Measurements from ENCODE around the gene BEX1. TPM values are rescaled to one million over a fixed set of nuclear protein-coding genes. Genes with fewer than 3 reads are reported as not detected.
A peak's percentile ranks its signal among the peaks of the same experiment; 100 is the strongest.
"Not testable (repeated sequence)": the region's sequence is repeated elsewhere in the genome, so short reads cannot be mapped to it uniquely, and the experiment has no call there.

BEX1 gene
- total RNA-seq, 1 donor from 2014 or later: 7.0 TPM

DNA sequence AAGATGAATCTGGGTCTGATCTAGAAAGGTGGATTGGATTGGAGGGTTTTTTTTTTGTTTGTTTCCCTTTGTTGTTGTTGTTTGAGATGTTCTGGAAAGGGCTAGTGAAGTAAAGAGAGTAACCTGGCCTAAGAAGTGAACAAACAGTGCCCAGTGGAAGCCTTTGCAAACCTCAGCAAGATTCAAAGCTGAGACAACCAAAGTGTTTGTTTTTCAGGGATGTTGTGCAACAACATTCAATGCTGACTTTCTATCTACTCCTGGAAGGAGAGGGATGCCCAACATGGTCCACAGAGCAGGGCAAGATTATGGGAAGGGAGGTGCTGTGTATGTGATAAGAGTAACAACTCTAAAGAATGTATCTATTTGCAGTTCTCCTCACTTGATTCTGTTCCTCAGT, 11.3 kb downstream of the BEX1 start:
- no peak for DNase-seq (ENCODE audit: low spot score)
- Mint-ChIP-seq H3K4me1 (ENCODE audit: low read depth) (no peaks in the 10 kb centered on the region), H3K36me3 (ENCODE audit: low read depth) (no peaks in the 10 kb centered on the region), H3K4me3 (ENCODE audit: unreplicated experiment) (no peak overlapping the region), H3K27me3 (ENCODE audit: low read depth) (peaks cover 11% of the 10 kb centered on the region), H3K27ac (ENCODE audit: unreplicated experiment) (no peak overlapping the region), H3K9me3 (ENCODE audit: low read depth) (peaks cover 5% of the 10 kb centered on the region)
- no peak for TF ChIP-seq CTCF (IDR thresholded peaks at IDR 0.05)

GRCh38 chrX:103051260-103051789, 12.6 kb downstream of the BEX1 start:
- H3K4me1 Mint-ChIP-seq (ENCODE audit: low read depth): no peaks in the 10 kb centered on the region
- H3K9me3 Mint-ChIP-seq (ENCODE audit: low read depth): peaks cover 14% of the 10 kb centered on the region
- no peaks in the 10 kb centered on the region for H3K36me3 Mint-ChIP-seq (ENCODE audit: low read depth)
- no peak for DNase-seq (ENCODE audit: low spot score)
- H3K27ac Mint-ChIP-seq (ENCODE audit: unreplicated experiment): no peak overlapping the region
- H3K27me3 Mint-ChIP-seq (ENCODE audit: low read depth): peaks cover 7% of the 10 kb centered on the region
- no peak for TF ChIP-seq CTCF (IDR thresholded peaks at IDR 0.05)
- no peak overlapping the region for H3K4me3 Mint-ChIP-seq (ENCODE audit: unreplicated experiment)

DNA sequence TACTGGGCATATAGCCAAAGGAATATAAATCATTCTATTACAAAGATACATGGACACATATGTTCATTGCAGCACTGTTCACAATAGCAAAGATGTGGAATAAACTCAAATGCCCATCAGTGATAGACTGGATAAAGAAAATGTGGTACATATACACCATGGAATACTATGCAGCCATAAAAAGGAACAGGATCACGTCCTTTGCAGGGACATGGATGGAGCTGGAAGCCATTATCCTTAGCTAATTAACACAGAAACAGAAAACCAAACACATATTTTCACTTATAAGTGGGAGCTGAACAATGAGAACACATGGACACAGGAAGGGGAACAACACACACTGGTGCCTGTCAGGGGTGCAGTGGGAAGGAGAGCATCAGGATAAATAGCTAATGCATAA, 30.6 kb downstream of the BEX1 start:
- H3K36me3 Mint-ChIP-seq (ENCODE audit: low read depth); DNase-seq (ENCODE audit: low spot score); H3K9me3 Mint-ChIP-seq (ENCODE audit: low read depth); H3K4me3 Mint-ChIP-seq (ENCODE audit: unreplicated experiment); H3K27me3 Mint-ChIP-seq (ENCODE audit: low read depth); H3K27ac Mint-ChIP-seq (ENCODE audit: unreplicated experiment); H3K4me1 Mint-ChIP-seq (ENCODE audit: low read depth): not testable (repeated sequence)

DNA sequence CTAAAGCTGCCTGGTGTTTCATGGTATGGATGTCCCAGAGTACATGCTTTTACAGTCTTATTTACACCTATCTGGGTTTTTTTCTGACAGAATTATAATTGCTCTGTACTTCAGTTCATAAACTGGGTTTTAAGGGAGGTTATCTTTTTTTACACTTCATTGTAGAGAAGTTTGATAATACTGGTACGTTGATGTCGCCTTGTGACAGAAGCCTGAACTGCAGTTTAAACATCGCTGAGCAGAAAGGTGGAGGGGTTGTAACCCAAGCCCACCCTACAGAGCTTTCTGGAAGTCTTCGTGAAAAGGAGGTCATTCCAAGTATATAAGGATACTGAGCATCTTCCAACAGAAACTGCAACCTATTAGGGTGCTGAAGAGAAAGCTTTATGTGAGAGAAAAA, 46.4 kb downstream of the BEX1 start:
- Mint-ChIP-seq H3K27ac (ENCODE audit: unreplicated experiment) (no peak overlapping the region), H3K36me3 (ENCODE audit: low read depth) (no peaks in the 10 kb centered on the region), H3K27me3 (ENCODE audit: low read depth) (peaks cover 2% of the 10 kb centered on the region), H3K9me3 (ENCODE audit: low read depth) (peaks cover 4% of the 10 kb centered on the region), H3K4me3 (ENCODE audit: unreplicated experiment) (no peak overlapping the region), H3K4me1 (ENCODE audit: low read depth) (no peaks in the 10 kb centered on the region)
- no peak for DNase-seq (ENCODE audit: low spot score)
- peak; percentile 53 for TF ChIP-seq CTCF (IDR thresholded peaks at IDR 0.05)

GRCh38 chrX:103012945-103013344, 51.0 kb downstream of the BEX1 start:
- TF ChIP-seq CTCF (IDR thresholded peaks at IDR 0.05): no peak
- H3K27ac Mint-ChIP-seq (ENCODE audit: unreplicated experiment): no peak overlapping the region
- no peaks in the 10 kb centered on the region for H3K36me3 Mint-ChIP-seq (ENCODE audit: low read depth)
- peaks cover 2% of the 10 kb centered on the region for H3K27me3 Mint-ChIP-seq (ENCODE audit: low read depth)
- H3K4me1 Mint-ChIP-seq (ENCODE audit: low read depth): no peaks in the 10 kb centered on the region
- H3K4me3 Mint-ChIP-seq (ENCODE audit: unreplicated experiment): no peak overlapping the region
- peaks cover 4% of the 10 kb centered on the region for H3K9me3 Mint-ChIP-seq (ENCODE audit: low read depth)
- DNase-seq (ENCODE audit: low spot score): no peak

Other genes starting within 250 kb of the BEX1 start
- 0.70 to 1.6 TPM in 2 of 3 replicates, not detected in the other for gene RAB40AL, start 126.9 kb downstream of the BEX1 start, total RNA-seq
- gene NXF3, start 29.0 kb upstream of the BEX1 start, total RNA-seq: 0.10 to 0.75 TPM in 2 of 3 replicates, not detected in the other
- 40.2 to 46.1 TPM (median 45.3 TPM) in 3 replicates for gene BEX4, start 150.9 kb upstream of the BEX1 start, total RNA-seq
- gene TCEAL8, start 191.0 kb upstream of the BEX1 start, total RNA-seq: 81.0 to 94.3 TPM (median 84.3 TPM) in 3 replicates
- gene TCEAL5, start 212.6 kb upstream of the BEX1 start, total RNA-seq: not detected in 3 replicates
- 1.7 to 7.3 TPM (median 6.9 TPM) in 3 replicates for gene BEX2, start 246.8 kb upstream of the BEX1 start, total RNA-seq